RWPE2 (cell line): ENCODE results near the gene DAGLA.

Source experiments
- ATAC-seq: fragments of 200-7000 bp; cut with Tn5 transposase; 3 replicates; pipeline ENCODE4 v1.9.1; 2021; ENCODE audit warnings: low read depth
- DNase-seq: peaks from one replicate; pipeline ENCODE4 v3.0.0-alpha.2; 2020; ENCODE audit warnings: low spot score
- H3K27ac ChIP-seq: fragments of 450-650 bp; 2 replicates; pipeline ENCODE4 v1.5.1; 2017; ENCODE audit warnings: mild to moderate bottlenecking; ENCODE audit not compliant: poor library complexity, severe bottlenecking
- H3K27me3 ChIP-seq: fragments of 250-450 bp; sonication (Bioruptor Pico); 2 replicates; pipeline ENCODE4 v1.5.1; 2021; ENCODE audit warnings: mild to moderate bottlenecking, moderate library complexity; ENCODE audit not compliant: insufficient read depth, poor library complexity, severe bottlenecking
- H3K36me3 ChIP-seq: fragments of 250-450 bp; sonication (Bioruptor Pico); 2 replicates; pipeline ENCODE4 v1.5.1; 2020; ENCODE audit warnings: low read depth, mild to moderate bottlenecking, moderate library complexity
- H3K4me1 ChIP-seq: fragments of 250-450 bp; sonication (Bioruptor Pico); 2 replicates; pipeline ENCODE4 v1.5.1; 2021; ENCODE audit warnings: mild to moderate bottlenecking, moderate library complexity; ENCODE audit not compliant: insufficient read depth, poor library complexity, severe bottlenecking
- H3K4me3 ChIP-seq: fragments of 250-450 bp; sonication (Bioruptor Pico); 2 replicates; pipeline ENCODE4 v1.5.1; 2021; ENCODE audit warnings: mild to moderate bottlenecking, moderate library complexity; ENCODE audit not compliant: severe bottlenecking
- H3K9me3 ChIP-seq: fragments of 250-450 bp; sonication (Bioruptor Pico); 2 replicates; pipeline ENCODE4 v1.5.1; 2021; ENCODE audit warnings: mild to moderate bottlenecking, moderate library complexity; ENCODE audit not compliant: severe bottlenecking
- TF ChIP-seq, protein P1 (sequence below): fragments of 450-650 bp; IDR thresholded peaks from one replicate; pipeline ENCODE4 v1.5.1; 2017; ENCODE audit warnings: mild to moderate bottlenecking, moderate library complexity; ENCODE audit not compliant: poor library complexity, severe bottlenecking

The DAGLA gene

DNA sequence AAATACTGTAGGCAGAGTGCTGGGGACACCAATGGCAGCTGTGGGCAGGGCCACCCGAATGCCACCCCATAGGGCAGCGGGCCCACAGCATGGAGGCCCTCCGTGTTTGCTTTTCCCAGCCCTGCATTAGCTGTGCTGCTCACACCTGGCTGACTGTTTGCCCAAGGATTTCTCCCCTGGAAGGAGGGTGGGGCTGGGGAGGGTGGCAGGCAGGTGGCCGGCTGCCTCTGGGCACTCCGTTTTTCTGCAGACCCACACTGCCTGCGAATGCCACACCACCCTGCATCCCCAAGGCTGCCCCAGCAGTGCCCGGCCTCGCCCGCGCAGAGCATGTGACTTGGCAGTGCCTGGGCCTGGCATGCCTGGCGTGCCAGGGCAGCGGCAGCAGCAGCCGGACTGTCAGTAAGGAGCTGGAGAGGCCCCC is 19.6 kb downstream of the DAGLA start:
- Histone ChIP-seq H3K36me3 (no peaks in the 10 kb centered on the region), H3K27ac (peak overlapping the region; percentile 61), H3K4me1 (peaks cover 52% of the 10 kb centered on the region), H3K27me3 (no peaks in the 10 kb centered on the region), H3K9me3 (no peaks in the 10 kb centered on the region), H3K4me3 (no peak overlapping the region)
- DNase-seq (no peak), ATAC-seq (peak; percentile 52)
- TF ChIP-seq, protein P1, sequence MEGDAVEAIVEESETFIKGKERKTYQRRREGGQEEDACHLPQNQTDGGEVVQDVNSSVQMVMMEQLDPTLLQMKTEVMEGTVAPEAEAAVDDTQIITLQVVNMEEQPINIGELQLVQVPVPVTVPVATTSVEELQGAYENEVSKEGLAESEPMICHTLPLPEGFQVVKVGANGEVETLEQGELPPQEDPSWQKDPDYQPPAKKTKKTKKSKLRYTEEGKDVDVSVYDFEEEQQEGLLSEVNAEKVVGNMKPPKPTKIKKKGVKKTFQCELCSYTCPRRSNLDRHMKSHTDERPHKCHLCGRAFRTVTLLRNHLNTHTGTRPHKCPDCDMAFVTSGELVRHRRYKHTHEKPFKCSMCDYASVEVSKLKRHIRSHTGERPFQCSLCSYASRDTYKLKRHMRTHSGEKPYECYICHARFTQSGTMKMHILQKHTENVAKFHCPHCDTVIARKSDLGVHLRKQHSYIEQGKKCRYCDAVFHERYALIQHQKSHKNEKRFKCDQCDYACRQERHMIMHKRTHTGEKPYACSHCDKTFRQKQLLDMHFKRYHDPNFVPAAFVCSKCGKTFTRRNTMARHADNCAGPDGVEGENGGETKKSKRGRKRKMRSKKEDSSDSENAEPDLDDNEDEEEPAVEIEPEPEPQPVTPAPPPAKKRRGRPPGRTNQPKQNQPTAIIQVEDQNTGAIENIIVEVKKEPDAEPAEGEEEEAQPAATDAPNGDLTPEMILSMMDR, result no peak

- H3K4me3 ChIP-seq, result no peak overlapping the region
- peaks cover 52% of the 10 kb centered on the region for H3K4me1 ChIP-seq
- DNase-seq (peak; percentile 87), ATAC-seq (peak; percentile 79)
- H3K27me3 ChIP-seq, result no peaks in the 10 kb centered on the region
- H3K36me3 ChIP-seq, result no peaks in the 10 kb centered on the region
- peak overlapping the region; percentile 61 for H3K27ac ChIP-seq
- TF ChIP-seq, protein P1, result no peak
- no peaks in the 10 kb centered on the region for H3K9me3 ChIP-seq
Observed at GRCh38 chr11:61700212-61700611, 20.0 kb downstream of the DAGLA start.

- no peaks in the 10 kb centered on the region for H3K9me3 ChIP-seq
- H3K27ac ChIP-seq, result no peak overlapping the region
- TF ChIP-seq, protein P1, result no peak
- ATAC-seq (no peak), DNase-seq (no peak)
- H3K4me1 ChIP-seq, result peaks cover 47% of the 10 kb centered on the region
- no peak overlapping the region for H3K4me3 ChIP-seq
- no peaks in the 10 kb centered on the region for H3K36me3 ChIP-seq
- H3K27me3 ChIP-seq, result no peaks in the 10 kb centered on the region
Observed at GRCh38 chr11:61700720-61701119, 20.5 kb downstream of the DAGLA start.

DNA sequence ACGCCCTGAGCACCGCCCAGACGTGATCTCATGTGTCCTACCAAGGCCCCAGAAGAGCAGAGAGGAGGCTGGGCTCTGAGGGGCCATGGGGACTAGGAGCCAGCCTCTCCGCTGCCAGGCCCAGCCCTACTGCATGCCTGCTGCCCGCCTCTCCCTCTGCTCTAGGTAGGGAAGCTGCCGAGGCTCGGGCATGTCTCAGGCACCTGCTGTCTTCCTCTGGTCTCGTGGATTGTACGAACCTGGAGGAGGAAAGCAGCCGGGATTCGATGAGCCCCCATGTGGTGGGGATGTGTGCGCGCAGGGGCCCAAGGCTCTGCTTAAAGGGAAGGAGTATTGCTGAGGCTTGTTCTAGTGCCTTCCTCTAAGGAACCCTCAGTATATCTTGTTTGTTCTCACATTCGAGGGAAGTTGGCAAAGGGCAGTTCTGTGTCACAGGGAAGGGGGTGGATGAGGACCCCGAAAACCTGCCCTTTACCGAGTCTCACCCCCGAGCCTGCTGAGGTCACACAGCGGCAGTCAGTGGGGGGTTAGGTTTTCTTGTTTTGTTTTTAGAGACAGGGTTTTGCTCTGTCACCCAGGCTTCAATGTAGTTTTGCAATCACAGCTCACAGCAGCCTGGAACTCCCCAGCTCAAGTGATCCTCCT is 21.2 kb downstream of the DAGLA start:
- DNase-seq, result no peak
- ATAC-seq, result no peak

More for the DNA sequence above, 21.2 kb downstream of the DAGLA start:
- no peaks in the 10 kb centered on the region for H3K9me3 ChIP-seq
- no peaks in the 10 kb centered on the region for H3K36me3 ChIP-seq
- no peak overlapping the region for H3K27ac ChIP-seq
- TF ChIP-seq, protein P1, result peak; percentile 18
- no peaks in the 10 kb centered on the region for H3K27me3 ChIP-seq
- H3K4me1 ChIP-seq, result peaks cover 42% of the 10 kb centered on the region
- H3K4me3 ChIP-seq, result no peak overlapping the region
